ENCODE data around the gene SYTL5. TPM values are rescaled to one million over a fixed set of nuclear protein-coding genes. Genes with fewer than 3 reads are reported as not detected.

SYTL5 gene
- total and polyA plus RNA-seq, 4 donors: 0.09 to 2.8 (median 1.0) TPM

DNA sequence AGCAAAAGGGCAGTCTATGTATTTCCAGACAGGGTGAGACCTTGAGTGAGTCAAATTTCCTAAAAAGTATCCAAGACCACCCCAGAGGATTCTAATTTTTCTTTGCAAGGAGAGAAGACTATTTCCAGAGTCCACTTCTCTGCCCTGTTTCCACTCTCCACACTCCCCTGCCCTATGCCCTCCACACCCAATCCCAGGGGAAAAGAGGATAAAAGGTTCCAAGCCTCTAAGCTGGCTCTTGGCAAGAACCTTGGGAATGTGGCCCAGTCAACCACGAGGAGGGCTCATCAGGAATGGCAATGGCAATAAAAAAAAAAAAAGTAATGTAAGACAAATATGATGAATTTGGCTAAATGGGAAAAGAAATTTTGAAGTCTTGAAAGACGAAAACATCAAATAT, 148.5 kb downstream of the SYTL5 start:
- Histone ChIP-seq H3K27ac (ENCODE audit: low read depth in 1 of 2, low read length in 2 of 2) (no peak overlapping the region), H3K4me3 (ENCODE audit: low read depth in 1 of 3, low read length in 3 of 3) (no peak overlapping the region), H3K36me3 (ENCODE audit: control insufficient read depth in 4 of 4, insufficient read depth in 3 of 4, low read depth in 1 of 4, low read length in 3 of 4) (no peaks in the 10 kb centered on the region), H3K9me3 (ENCODE audit: control insufficient read depth in 4 of 4, low read length in 3 of 4) (no peaks in the 10 kb centered on the region), H3K27me3 (ENCODE audit: control insufficient read depth in 4 of 4, insufficient read depth in 4 of 4, low read length in 3 of 4) (no peaks in the 10 kb centered on the region), H3K9ac (ENCODE audit: low read depth in 1 of 2, low read length in 2 of 2) (no peak overlapping the region), H3K4me1 (ENCODE audit: control insufficient read depth in 4 of 4, insufficient read depth in 4 of 4, low read length in 3 of 4) (no peaks in the 10 kb centered on the region)
- 57% methylated on average over 2 of the region's 2 CpGs for WGBS
- DNase-seq (ENCODE audit: low spot score): no peak
- no peak for TF ChIP-seq HNF4A (conservative IDR thresholded peaks at IDR 0.05)

DNA sequence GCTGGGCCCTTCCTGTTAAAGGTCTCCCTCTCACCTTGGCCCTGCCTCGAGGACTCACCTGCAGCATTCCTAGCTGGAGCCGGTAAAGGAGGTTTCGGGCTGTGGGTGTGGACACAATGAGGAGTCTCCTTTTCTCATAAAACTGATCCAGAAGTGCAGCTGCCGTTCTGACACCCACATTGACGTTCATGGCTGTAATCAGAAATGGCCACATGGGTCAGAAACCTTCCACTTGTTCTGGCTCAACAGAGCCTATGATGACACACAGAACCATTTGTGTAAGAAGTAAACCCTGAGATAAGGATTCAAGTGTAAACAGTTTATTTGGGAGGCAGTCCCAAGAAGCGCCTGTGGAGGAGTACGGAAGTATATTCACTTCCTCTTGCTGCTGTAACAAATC, 150.5 kb downstream of the SYTL5 start:
- no peak for TF ChIP-seq GABPA (IDR thresholded peaks at IDR 0.05 in 1 of 2, conservative IDR thresholded peaks at IDR 0.05 in 1 of 2)
- TF ChIP-seq RXRA (IDR thresholded peaks at IDR 0.05): no peak
- Histone ChIP-seq H3K9me3 (ENCODE audit: control insufficient read depth in 4 of 4, low read length in 3 of 4) (no peaks in the 10 kb centered on the region), H3K4me3 (ENCODE audit: low read depth in 1 of 3, low read length in 3 of 3) (no peak overlapping the region), H3K27ac (ENCODE audit: low read depth in 1 of 2, low read length in 2 of 2) (no peak overlapping the region), H3K9ac (ENCODE audit: low read depth in 1 of 2, low read length in 2 of 2) (no peak overlapping the region), H3K4me1 (ENCODE audit: control insufficient read depth in 4 of 4, insufficient read depth in 4 of 4, low read length in 3 of 4) (no peaks in the 10 kb centered on the region), H3K36me3 (ENCODE audit: control insufficient read depth in 4 of 4, insufficient read depth in 3 of 4, low read depth in 1 of 4, low read length in 3 of 4) (no peaks in the 10 kb centered on the region), H3K27me3 (ENCODE audit: control insufficient read depth in 4 of 4, insufficient read depth in 4 of 4, low read length in 3 of 4) (no peaks in the 10 kb centered on the region)
- DNase-seq (ENCODE audit: low spot score): no peak
- 86% methylated on average over 7 of the region's 7 CpGs for WGBS

- TF ChIP-seq FOXA1 (IDR thresholded peaks at IDR 0.05): no peak
- TF ChIP-seq ATF3 (IDR thresholded peaks at IDR 0.05): no peak
- TF ChIP-seq JUND (IDR thresholded peaks at IDR 0.05): no peak
- TF ChIP-seq YY1 (IDR thresholded peaks at IDR 0.05): no peak
- TF ChIP-seq NR2F2 (IDR thresholded peaks at IDR 0.05): no peak
- TF ChIP-seq EGR1 (IDR thresholded peaks at IDR 0.05; ENCODE audit: low read depth in 2 of 2): no peak
- no peak for DNase-seq (ENCODE audit: low spot score)
- H3K4me3 ChIP-seq (ENCODE audit: low read depth in 1 of 3, low read length in 3 of 3): no peak overlapping the region
- H3K4me1 ChIP-seq (ENCODE audit: control insufficient read depth in 4 of 4, insufficient read depth in 4 of 4, low read length in 3 of 4): peaks cover 0 to 4% (median 0%) of the 10 kb centered on the region in 4 donors
- H3K36me3 ChIP-seq (ENCODE audit: control insufficient read depth in 4 of 4, insufficient read depth in 3 of 4, low read depth in 1 of 4, low read length in 3 of 4): no peaks in the 10 kb centered on the region
- H3K9me3 ChIP-seq (ENCODE audit: control insufficient read depth in 4 of 4, low read length in 3 of 4): no peaks in the 10 kb centered on the region
- H3K27me3 ChIP-seq (ENCODE audit: control insufficient read depth in 4 of 4, insufficient read depth in 4 of 4, low read length in 3 of 4): no peaks in the 10 kb centered on the region
- no peak overlapping the region for H3K27ac ChIP-seq (ENCODE audit: low read depth in 1 of 2, low read length in 2 of 2)
- no peak overlapping the region for H3K9ac ChIP-seq (ENCODE audit: low read depth in 1 of 2, low read length in 2 of 2)
Measured at GRCh38 chrX:38163193-38163592, 156.8 kb downstream of the SYTL5 start.

- Histone ChIP-seq H3K27ac (ENCODE audit: low read depth in 1 of 2, low read length in 2 of 2) (no peak overlapping the region), H3K9ac (ENCODE audit: low read depth in 1 of 2, low read length in 2 of 2) (no peak overlapping the region), H3K27me3 (ENCODE audit: control insufficient read depth in 4 of 4, insufficient read depth in 4 of 4, low read length in 3 of 4) (no peaks in the 10 kb centered on the region), H3K4me3 (ENCODE audit: low read depth in 1 of 3, low read length in 3 of 3) (no peak overlapping the region), H3K4me1 (ENCODE audit: control insufficient read depth in 4 of 4, insufficient read depth in 4 of 4, low read length in 3 of 4) (peaks cover 0 to 4% (median 0%) of the 10 kb centered on the region in 4 donors), H3K36me3 (ENCODE audit: control insufficient read depth in 4 of 4, insufficient read depth in 3 of 4, low read depth in 1 of 4, low read length in 3 of 4) (no peaks in the 10 kb centered on the region), H3K9me3 (ENCODE audit: control insufficient read depth in 4 of 4, low read length in 3 of 4) (no peaks in the 10 kb centered on the region)
- DNase-seq (ENCODE audit: low spot score): no peak
- 40% methylated on average over 1 of the region's 1 CpG for WGBS
- TF ChIP-seq TAF1 (conservative IDR thresholded peaks at IDR 0.05): no peak
Measured at GRCh38 chrX:38165023-38165422, 158.7 kb downstream of the SYTL5 start.

GRCh38 chrX:38166478-38167083, 160.2 kb downstream of the SYTL5 start:
- H3K27ac ChIP-seq (ENCODE audit: low read depth in 1 of 2, low read length in 2 of 2): no peak overlapping the region
- no peak overlapping the region for H3K9ac ChIP-seq (ENCODE audit: low read depth in 1 of 2, low read length in 2 of 2)
- 48% methylated on average over 2 of the region's 2 CpGs for WGBS
- H3K4me1 ChIP-seq (ENCODE audit: control insufficient read depth in 4 of 4, insufficient read depth in 4 of 4, low read length in 3 of 4): peaks cover 0 to 4% (median 0%) of the 10 kb centered on the region in 4 donors
- H3K4me3 ChIP-seq (ENCODE audit: low read depth in 1 of 3, low read length in 3 of 3): no peak overlapping the region
- no peak for DNase-seq (ENCODE audit: low spot score)
- no peaks in the 10 kb centered on the region for H3K36me3 ChIP-seq (ENCODE audit: control insufficient read depth in 4 of 4, insufficient read depth in 3 of 4, low read depth in 1 of 4, low read length in 3 of 4)
- no peaks in the 10 kb centered on the region for H3K27me3 ChIP-seq (ENCODE audit: control insufficient read depth in 4 of 4, insufficient read depth in 4 of 4, low read length in 3 of 4)
- no peaks in the 10 kb centered on the region for H3K9me3 ChIP-seq (ENCODE audit: control insufficient read depth in 4 of 4, low read length in 3 of 4)
- TF ChIP-seq GABPA (IDR thresholded peaks at IDR 0.05 in 1 of 2, conservative IDR thresholded peaks at IDR 0.05 in 1 of 2) (no peak), ZBTB33 (IDR thresholded peaks at IDR 0.05) (no peak), SP1 (IDR thresholded peaks at IDR 0.05) (no peak), HNF4A (conservative IDR thresholded peaks at IDR 0.05) (no peak)
- TF ChIP-seq, protein P1, sequence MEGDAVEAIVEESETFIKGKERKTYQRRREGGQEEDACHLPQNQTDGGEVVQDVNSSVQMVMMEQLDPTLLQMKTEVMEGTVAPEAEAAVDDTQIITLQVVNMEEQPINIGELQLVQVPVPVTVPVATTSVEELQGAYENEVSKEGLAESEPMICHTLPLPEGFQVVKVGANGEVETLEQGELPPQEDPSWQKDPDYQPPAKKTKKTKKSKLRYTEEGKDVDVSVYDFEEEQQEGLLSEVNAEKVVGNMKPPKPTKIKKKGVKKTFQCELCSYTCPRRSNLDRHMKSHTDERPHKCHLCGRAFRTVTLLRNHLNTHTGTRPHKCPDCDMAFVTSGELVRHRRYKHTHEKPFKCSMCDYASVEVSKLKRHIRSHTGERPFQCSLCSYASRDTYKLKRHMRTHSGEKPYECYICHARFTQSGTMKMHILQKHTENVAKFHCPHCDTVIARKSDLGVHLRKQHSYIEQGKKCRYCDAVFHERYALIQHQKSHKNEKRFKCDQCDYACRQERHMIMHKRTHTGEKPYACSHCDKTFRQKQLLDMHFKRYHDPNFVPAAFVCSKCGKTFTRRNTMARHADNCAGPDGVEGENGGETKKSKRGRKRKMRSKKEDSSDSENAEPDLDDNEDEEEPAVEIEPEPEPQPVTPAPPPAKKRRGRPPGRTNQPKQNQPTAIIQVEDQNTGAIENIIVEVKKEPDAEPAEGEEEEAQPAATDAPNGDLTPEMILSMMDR (IDR thresholded peaks at IDR 0.05; ENCODE audit: low read depth, low read length, missing input control): peak; percentile 52

All from liver (tissue), 9 donors.